Measurements from ENCODE around the gene TRIM52.
"Not testable (repeated sequence)": the region's sequence is repeated elsewhere in the genome, so short reads cannot be mapped to it uniquely, and the experiment has no call there.

The TRIM52 gene

GRCh38 chr5:181233088-181233800, 27.7 kb downstream of the TRIM52 start:
- no peak for DNase-seq

- DNase-seq = no peak
These were observed 28.4 kb downstream of the TRIM52 start for GRCh38 chr5:181232593-181232992.

- no peak for DNase-seq
These were observed 29.5 kb downstream of the TRIM52 start for GRCh38 chr5:181231432-181231831.

- no peak for DNase-seq
These were observed 30.4 kb downstream of the TRIM52 start for GRCh38 chr5:181230551-181230950.

- DNase-seq = no peak
These were observed 30.9 kb downstream of the TRIM52 start for GRCh38 chr5:181229996-181230395.

- no peak for DNase-seq
These were observed 36.3 kb downstream of the TRIM52 start for GRCh38 chr5:181224390-181225229.

GRCh38 chr5:181223729-181224389, 37.1 kb downstream of the TRIM52 start:
- no peak for DNase-seq

GRCh38 chr5:181223058-181223728, 37.8 kb downstream of the TRIM52 start, which contains the start of gene TRIM41:
TRIM41 (plus strand) TSS chr5:181223281; CDS start chr5:181224000, 719 bp downstream.
- no peak for DNase-seq

GRCh38 chr5:181222630-181223057, 38.3 kb downstream of the TRIM52 start:
- DNase-seq = no peak

- no peak for DNase-seq
These were observed 38.9 kb downstream of the TRIM52 start for GRCh38 chr5:181221792-181222629.

GRCh38 chr5:181221105-181221791, 39.7 kb downstream of the TRIM52 start:
- no peak for DNase-seq

- DNase-seq = no peak
These were observed 40.8 kb downstream of the TRIM52 start for GRCh38 chr5:181220178-181220515.

GRCh38 chr5:181219262-181220177, 41.4 kb downstream of the TRIM52 start:
- no peak for DNase-seq

- no peak for DNase-seq
These were observed 42.2 kb downstream of the TRIM52 start for GRCh38 chr5:181218795-181219124.

GRCh38 chr5:181217803-181218062, 43.2 kb downstream of the TRIM52 start:
- no peak for DNase-seq

- DNase-seq = no peak
These were observed 43.7 kb downstream of the TRIM52 start for GRCh38 chr5:181217111-181217802.

- no peak for DNase-seq
These were observed 44.6 kb downstream of the TRIM52 start for GRCh38 chr5:181215997-181216989.

- not testable (repeated sequence) for DNase-seq
These were observed 46.7 kb downstream of the TRIM52 start for GRCh38 chr5:181214249-181214648.

GRCh38 chr5:181212934-181213333, 48.0 kb downstream of the TRIM52 start:
- DNase-seq = no peak
